GM12878 (cell line): Measurements from ENCODE around the gene TMEM97. TPM values are rescaled to one million over a fixed set of nuclear protein-coding genes. Genes with fewer than 3 reads are reported as not detected.

ENCODE experiments used
- ATAC-seq: fragments of 200-7000 bp; cut with Tn5 transposase; 3 replicates; pipeline ENCODE4 v1.9.1; 2020; ENCODE audit warnings: mild to moderate bottlenecking, moderate library complexity
- BruUV-seq: library from RNA; stranded (reverse); fragments of 400-500 nt; replicated peaks from 2 replicates; lab custom pipeline; 2021; lab: Mats Ljungman, UMichigan
- CTCF ChIA-PET: fragments of 300-600 bp; sonication (Branson Sonifier 250); formaldehyde crosslinking; extraction: SDS; loops from one replicate; lab custom pipeline; 2021; ENCODE audit warnings: inconsistent platforms; lab: Yijun Ruan, JAX
- POLR2A ChIA-PET: fragments of 350-600 bp; formaldehyde crosslinking; extraction: SDS; loops from one replicate; lab custom pipeline; 2021; ENCODE audit warnings: inconsistent platforms; lab: Charles Lee
- RAD21 ChIA-PET: fragments of 300-600 bp; sonication (Branson Sonifier 250); formaldehyde crosslinking; loops from one replicate; lab custom pipeline; 2023; ENCODE audit warnings: antibody characterized with exemption; ENCODE audit not compliant: unreplicated experiment; lab: Charles Lee
- SMC1A ChIA-PET: fragments of 300-600 bp; sonication (Branson Sonifier 250); formaldehyde crosslinking; loops from one replicate; lab custom pipeline; 2023; ENCODE audit not compliant: unreplicated experiment, uncharacterized antibody; lab: Charles Lee
- DNase-seq: peaks from one replicate; pipeline ENCODE4 v3.0.0-alpha.2; 2011; ENCODE audit warnings: low read depth, low spot score
- FAIRE-seq: peaks from 3 replicates; lab custom pipeline; 2011; peaks lifted over from hg19 to GRCh38; lab: Jason Lieb, UNC
- H2AFZ ChIP-seq: 2 replicates; pipeline ENCODE4 v1.6.0; 2011; ENCODE audit warnings: low read depth, low read length, control low read depth; ENCODE audit not compliant: control insufficient read depth
- H3K27ac ChIP-seq: 2 replicates; pipeline ENCODE4 v1.5.1; 2011; ENCODE audit warnings: control low read depth; ENCODE audit not compliant: control insufficient read depth, insufficient read depth
- H3K27me3 ChIP-seq, 2 experiments: replicated peaks in 1 of 2; 2 replicates each; pipeline versions ENCODE4 v1.6.0 to v1.6.1; 2011; ENCODE audit warnings: low read length in 1 of 2; ENCODE audit not compliant: control insufficient read depth in 2 of 2, insufficient read depth in 2 of 2
- H3K36me3 ChIP-seq, 2 experiments: 2 replicates each; pipeline ENCODE4 v1.5.1; 2011; ENCODE audit warnings: low read length in 1 of 2; ENCODE audit not compliant: control insufficient read depth in 2 of 2, insufficient read depth in 2 of 2
- H3K4me1 ChIP-seq: 2 replicates; pipeline ENCODE4 v1.6.1; 2011; ENCODE audit warnings: mild to moderate bottlenecking, low read length, moderate library complexity, mixed read lengths; ENCODE audit not compliant: control insufficient read depth, insufficient read depth
- H3K4me2 ChIP-seq: 2 replicates; pipeline ENCODE4 v1.6.0; 2011; ENCODE audit warnings: control low read depth; ENCODE audit not compliant: control insufficient read depth, insufficient read depth
- H3K4me3 ChIP-seq: fragments of 200-600 bp; sonication (generic); 2 replicates; pipeline ENCODE4 v1.5.1; 2016
- H3K79me2 ChIP-seq: 2 replicates; pipeline ENCODE4 v1.6.0; 2011; ENCODE audit warnings: low read length; ENCODE audit not compliant: control insufficient read depth, insufficient read depth
- H3K9ac ChIP-seq: 2 replicates; pipeline ENCODE4 v1.8.0; 2011; ENCODE audit warnings: low read length, control low read depth, mixed read lengths; ENCODE audit not compliant: control insufficient read depth, insufficient read depth
- H3K9me3 ChIP-seq: replicated peaks from 3 replicates; pipeline ENCODE4 v1.5.1; 2011; ENCODE audit warnings: mild to moderate bottlenecking, low read length; ENCODE audit not compliant: control insufficient read depth, insufficient read depth
- H4K20me1 ChIP-seq: 2 replicates; pipeline ENCODE4 v1.6.0; 2011; ENCODE audit not compliant: control insufficient read depth, insufficient read depth
- FOXK2 ChIP-seq: fragments of 450-650 bp; IDR thresholded peaks from 2 replicates; pipeline ENCODE4 v1.6.1; 2017; ENCODE audit warnings: mild to moderate bottlenecking, moderate library complexity
- HDAC2 ChIP-seq: fragments of 200-600 bp; sonication (generic); IDR thresholded peaks from 2 replicates; pipeline ENCODE4 v1.6.1; 2017
- MEF2A ChIP-seq: IDR thresholded peaks from 2 replicates; pipeline ENCODE4 v1.6.1; 2011; ENCODE audit warnings: low read depth, mild to moderate bottlenecking, low read length, moderate library complexity; ENCODE audit not compliant: insufficient read depth
- PAX5 ChIP-seq: IDR thresholded peaks from 2 replicates; pipeline ENCODE4 v1.6.1; 2011; ENCODE audit warnings: low read depth, low read length, borderline replicate concordance
- POLR2A ChIP-seq: IDR thresholded peaks from 2 replicates; pipeline ENCODE4 v1.6.1; 2011; ENCODE audit warnings: low read depth, mild to moderate bottlenecking, low read length
- RB1 ChIP-seq: fragments of 450-650 bp; formaldehyde crosslinking; IDR thresholded peaks from 2 replicates; pipeline ENCODE4 v1.6.1; 2017; ENCODE audit warnings: mild to moderate bottlenecking, borderline replicate concordance
- WGBS: methylation state at CpG from one replicate; pipeline ENCODE4 v1.1.6; 2016; ENCODE audit warnings: low lambda C conversion rate; ENCODE audit not compliant: insufficient replicate concordance, insufficient coverage; ENCODE audit errors: missing lambda C conversion rate; 5-methylcytosine and 5-hydroxymethylcytosine counted together
- in situ Hi-C: fragments of 300-500 bp; cut with MboI; formaldehyde crosslinking; loops from 9 replicates; pipeline ENCODE4 v1.14.3; 2018; ENCODE audit warnings: mixed read lengths
- intact Hi-C: fragments of 100-400 bp; cut with micrococcal nuclease; formaldehyde crosslinking; loops from one replicate; pipeline ENCODE4 v1.14.2; 2022; ENCODE audit not compliant: unreplicated experiment
- polyA plus RNA-seq, 11 experiments: library from polyadenylated mRNA; depleted of rRNA in 4 of 11; unstranded in 6 of 11; stranded (reverse) in 5 of 11; fragments of >200 nt; fragmentation: Nextera tagmentation in 4 of 11; fragmentation: Illumina TruSeq in 1 of 11; extraction: Ambion mirVana in 4 of 11; extraction: Trizol in 1 of 11; gene quantifications; 1 replicate in 1 of 11; 2 replicates in 10 of 11; pipeline versions ENCODE4 v1.2.1 to v1.2.3, GENCODE V29; 2011 to 2016; ENCODE audit warnings: inconsistent platforms in 2 of 11, missing spikeins in 2 of 11, low read depth in 1 of 11
- total RNA-seq, 4 experiments: library from RNA; depleted of rRNA in 3 of 4; stranded (reverse); fragments of >200 nt in 3 of 4; fragmentation: Illumina TruSeq in 1 of 4; extraction: Trizol in 1 of 4; gene quantifications; 2 replicates each; pipeline versions ENCODE4 v1.2.1 to v1.2.3, GENCODE V29; 2013 to 2021
- TF ChIP-seq, protein P1 (sequence below): fragments of 450-650 bp; IDR thresholded peaks from 2 replicates; pipeline ENCODE4 v1.6.1; 2017; ENCODE audit warnings: antibody characterized with exemption, mild to moderate bottlenecking, moderate library complexity
- TF ChIP-seq, protein P2 (sequence below): fragments of 450-650 bp; IDR thresholded peaks from 2 replicates; pipeline ENCODE4 v1.6.1; 2017; ENCODE audit warnings: low read depth, mild to moderate bottlenecking, moderate library complexity
- TF ChIP-seq, protein P3 (sequence below): IDR thresholded peaks from 2 replicates; pipeline ENCODE4 v1.6.1; 2012; ENCODE audit warnings: low read depth, low read length, improper control_type of control experiment

TMEM97 gene
- total and polyA plus RNA-seq, 10 of the 15 experiments (the other 5 are each of a cell fraction or from before 2014, with no cell fraction given): 58.0 to 134 (median 86.0) TPM

DNA sequence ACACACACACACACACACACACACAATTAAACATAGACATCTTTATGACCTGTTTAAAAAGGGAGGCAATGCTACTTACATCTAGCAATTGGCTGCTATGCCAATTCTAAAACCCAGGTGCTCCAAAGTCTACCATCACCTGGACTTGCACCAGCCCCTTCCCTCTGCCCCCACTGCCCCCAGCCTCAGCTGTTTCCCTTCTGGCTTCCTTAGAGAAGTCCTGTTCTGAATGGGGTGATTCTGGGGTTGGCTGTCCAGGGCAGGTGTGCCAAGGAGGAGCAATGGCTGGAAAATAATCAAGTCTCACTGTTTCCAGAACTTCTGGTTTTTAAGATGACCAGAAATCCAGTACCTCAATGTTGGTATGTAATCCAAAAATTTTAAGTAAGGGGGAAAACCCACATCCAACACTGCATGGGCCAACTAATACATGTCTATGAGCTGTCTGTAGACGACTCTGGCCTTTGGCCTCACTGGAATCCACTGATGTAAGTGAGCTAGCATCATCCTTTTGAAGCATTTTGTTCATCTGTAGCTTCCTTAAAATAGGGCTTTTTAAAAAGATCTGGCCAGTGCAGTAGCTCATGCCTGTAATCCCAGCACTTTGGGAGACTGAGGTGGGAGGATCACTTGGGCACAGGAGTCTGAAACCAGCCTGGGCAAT is 14.2 kb downstream of the TMEM97 start:
- no peak for FAIRE-seq
- Histone ChIP-seq H3K4me3 (no peak overlapping the region), H3K27ac (no peak overlapping the region), H2AFZ (no peak overlapping the region), H3K4me2 (no peak overlapping the region), H3K27me3 (no peaks in the 10 kb centered on the region), H3K9me3 (no peaks in the 10 kb centered on the region), H3K79me2 (peaks cover 19% of the 10 kb centered on the region), H4K20me1 (no peaks in the 10 kb centered on the region; the same call in 1 of the 2 replicates), H3K4me1 (peaks cover 3% of the 10 kb centered on the region), H3K36me3 (peaks cover 2 to 3% of the 10 kb centered on the region in 2 experiments; a peak in 3 of 4 replicates), H3K9ac (no peak overlapping the region)
- intact Hi-C loops: no loop called here
- ChIA-PET SMC1A (interaction anchor here (3.6 kb wide), 1 partner anchor 15 kb away, joined by 12 read pairs; no protein-coding TSS in a partner anchor), POLR2A (interaction anchor here (1.0 to 3.2 kb wide), 2 partner anchors 14 to 37 kb away, joined by 3 to 13 read pairs; partner anchors contain the start of gene TMEM97), CTCF (interaction anchor here (1.1 to 3.6 kb wide), 2 partner anchors 15 to 35 kb away, joined by 4 to 29 read pairs; partner anchors contain the start of gene TMEM97), RAD21 (interaction anchor here (0.7 to 3.9 kb wide), 2 partner anchors 21 to 24 kb away, joined by 5 to 31 read pairs; partner anchors contain the start of gene POLDIP2)
- TF ChIP-seq MEF2A (no peak), HDAC2 (no peak), POLR2A (no peak), RB1 (no peak), PAX5 (no peak), FOXK2 (no peak)
- TF ChIP-seq, protein P1, sequence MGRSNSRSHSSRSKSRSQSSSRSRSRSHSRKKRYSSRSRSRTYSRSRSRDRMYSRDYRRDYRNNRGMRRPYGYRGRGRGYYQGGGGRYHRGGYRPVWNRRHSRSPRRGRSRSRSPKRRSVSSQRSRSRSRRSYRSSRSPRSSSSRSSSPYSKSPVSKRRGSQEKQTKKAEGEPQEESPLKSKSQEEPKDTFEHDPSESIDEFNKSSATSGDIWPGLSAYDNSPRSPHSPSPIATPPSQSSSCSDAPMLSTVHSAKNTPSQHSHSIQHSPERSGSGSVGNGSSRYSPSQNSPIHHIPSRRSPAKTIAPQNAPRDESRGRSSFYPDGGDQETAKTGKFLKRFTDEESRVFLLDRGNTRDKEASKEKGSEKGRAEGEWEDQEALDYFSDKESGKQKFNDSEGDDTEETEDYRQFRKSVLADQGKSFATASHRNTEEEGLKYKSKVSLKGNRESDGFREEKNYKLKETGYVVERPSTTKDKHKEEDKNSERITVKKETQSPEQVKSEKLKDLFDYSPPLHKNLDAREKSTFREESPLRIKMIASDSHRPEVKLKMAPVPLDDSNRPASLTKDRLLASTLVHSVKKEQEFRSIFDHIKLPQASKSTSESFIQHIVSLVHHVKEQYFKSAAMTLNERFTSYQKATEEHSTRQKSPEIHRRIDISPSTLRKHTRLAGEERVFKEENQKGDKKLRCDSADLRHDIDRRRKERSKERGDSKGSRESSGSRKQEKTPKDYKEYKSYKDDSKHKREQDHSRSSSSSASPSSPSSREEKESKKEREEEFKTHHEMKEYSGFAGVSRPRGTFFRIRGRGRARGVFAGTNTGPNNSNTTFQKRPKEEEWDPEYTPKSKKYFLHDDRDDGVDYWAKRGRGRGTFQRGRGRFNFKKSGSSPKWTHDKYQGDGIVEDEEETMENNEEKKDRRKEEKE: no peak
- TF ChIP-seq, protein P2, sequence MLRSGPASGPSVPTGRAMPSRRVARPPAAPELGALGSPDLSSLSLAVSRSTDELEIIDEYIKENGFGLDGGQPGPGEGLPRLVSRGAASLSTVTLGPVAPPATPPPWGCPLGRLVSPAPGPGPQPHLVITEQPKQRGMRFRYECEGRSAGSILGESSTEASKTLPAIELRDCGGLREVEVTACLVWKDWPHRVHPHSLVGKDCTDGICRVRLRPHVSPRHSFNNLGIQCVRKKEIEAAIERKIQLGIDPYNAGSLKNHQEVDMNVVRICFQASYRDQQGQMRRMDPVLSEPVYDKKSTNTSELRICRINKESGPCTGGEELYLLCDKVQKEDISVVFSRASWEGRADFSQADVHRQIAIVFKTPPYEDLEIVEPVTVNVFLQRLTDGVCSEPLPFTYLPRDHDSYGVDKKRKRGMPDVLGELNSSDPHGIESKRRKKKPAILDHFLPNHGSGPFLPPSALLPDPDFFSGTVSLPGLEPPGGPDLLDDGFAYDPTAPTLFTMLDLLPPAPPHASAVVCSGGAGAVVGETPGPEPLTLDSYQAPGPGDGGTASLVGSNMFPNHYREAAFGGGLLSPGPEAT: no peak
- TF ChIP-seq, protein P3, sequence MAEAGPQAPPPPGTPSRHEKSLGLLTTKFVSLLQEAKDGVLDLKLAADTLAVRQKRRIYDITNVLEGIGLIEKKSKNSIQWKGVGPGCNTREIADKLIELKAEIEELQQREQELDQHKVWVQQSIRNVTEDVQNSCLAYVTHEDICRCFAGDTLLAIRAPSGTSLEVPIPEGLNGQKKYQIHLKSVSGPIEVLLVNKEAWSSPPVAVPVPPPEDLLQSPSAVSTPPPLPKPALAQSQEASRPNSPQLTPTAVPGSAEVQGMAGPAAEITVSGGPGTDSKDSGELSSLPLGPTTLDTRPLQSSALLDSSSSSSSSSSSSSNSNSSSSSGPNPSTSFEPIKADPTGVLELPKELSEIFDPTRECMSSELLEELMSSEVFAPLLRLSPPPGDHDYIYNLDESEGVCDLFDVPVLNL: no peak
- BruUV-seq: no TSS peak
- DNase-seq: no peak
- in situ Hi-C loops: loop anchor here (10.0 kb wide), 1 partner anchor 622 kb away; the partner anchor contains the start of gene PHF12
- ATAC-seq: no peak
- 39% methylated on average over 1 of the region's 1 CpG for WGBS
